ENCODE data around the gene PPP1R37. TPM values are rescaled to one million over a fixed set of nuclear protein-coding genes. Genes with fewer than 3 reads are reported as not detected.

Gene PPP1R37
- total RNA-seq, 1 donor from 2014 or later, result 19.2 TPM

DNA sequence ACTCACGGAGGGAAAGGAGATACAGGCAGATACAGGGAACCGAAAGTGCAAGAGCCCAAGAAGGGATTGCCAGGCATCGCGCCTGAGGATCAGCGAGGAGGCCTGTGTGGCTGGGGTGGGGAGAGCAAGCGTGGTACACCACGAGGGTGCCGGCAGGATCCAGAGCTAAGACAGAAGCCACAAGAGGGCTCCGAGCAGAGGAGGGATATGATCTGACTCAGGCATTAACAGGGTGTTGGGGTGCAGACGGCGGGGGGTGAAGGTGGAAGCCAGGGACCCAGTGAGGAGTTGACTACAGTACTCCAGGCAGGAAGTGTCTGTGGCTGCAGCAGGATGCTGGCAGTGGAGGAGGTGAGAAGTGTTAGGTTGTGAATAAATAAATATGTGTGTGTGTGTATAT, 5.4 kb upstream of the PPP1R37 start:
- TF ChIP-seq, protein P1, sequence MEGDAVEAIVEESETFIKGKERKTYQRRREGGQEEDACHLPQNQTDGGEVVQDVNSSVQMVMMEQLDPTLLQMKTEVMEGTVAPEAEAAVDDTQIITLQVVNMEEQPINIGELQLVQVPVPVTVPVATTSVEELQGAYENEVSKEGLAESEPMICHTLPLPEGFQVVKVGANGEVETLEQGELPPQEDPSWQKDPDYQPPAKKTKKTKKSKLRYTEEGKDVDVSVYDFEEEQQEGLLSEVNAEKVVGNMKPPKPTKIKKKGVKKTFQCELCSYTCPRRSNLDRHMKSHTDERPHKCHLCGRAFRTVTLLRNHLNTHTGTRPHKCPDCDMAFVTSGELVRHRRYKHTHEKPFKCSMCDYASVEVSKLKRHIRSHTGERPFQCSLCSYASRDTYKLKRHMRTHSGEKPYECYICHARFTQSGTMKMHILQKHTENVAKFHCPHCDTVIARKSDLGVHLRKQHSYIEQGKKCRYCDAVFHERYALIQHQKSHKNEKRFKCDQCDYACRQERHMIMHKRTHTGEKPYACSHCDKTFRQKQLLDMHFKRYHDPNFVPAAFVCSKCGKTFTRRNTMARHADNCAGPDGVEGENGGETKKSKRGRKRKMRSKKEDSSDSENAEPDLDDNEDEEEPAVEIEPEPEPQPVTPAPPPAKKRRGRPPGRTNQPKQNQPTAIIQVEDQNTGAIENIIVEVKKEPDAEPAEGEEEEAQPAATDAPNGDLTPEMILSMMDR (IDR thresholded peaks at IDR 0.05; ENCODE audit: insufficient read depth, low read length, severe bottlenecking), result no peak
- Histone ChIP-seq H3K4me3 (ENCODE audit: low read depth, low read length) (no peak overlapping the region), H3K36me3 (ENCODE audit: control insufficient read depth, insufficient read depth, low read length) (peaks cover 14% of the 10 kb centered on the region), H3K27me3 (ENCODE audit: control insufficient read depth, insufficient read depth, low read length) (no peaks in the 10 kb centered on the region)
- DNase-seq (ENCODE audit: low read depth), result no peak
- no peak for FAIRE-seq

DNA sequence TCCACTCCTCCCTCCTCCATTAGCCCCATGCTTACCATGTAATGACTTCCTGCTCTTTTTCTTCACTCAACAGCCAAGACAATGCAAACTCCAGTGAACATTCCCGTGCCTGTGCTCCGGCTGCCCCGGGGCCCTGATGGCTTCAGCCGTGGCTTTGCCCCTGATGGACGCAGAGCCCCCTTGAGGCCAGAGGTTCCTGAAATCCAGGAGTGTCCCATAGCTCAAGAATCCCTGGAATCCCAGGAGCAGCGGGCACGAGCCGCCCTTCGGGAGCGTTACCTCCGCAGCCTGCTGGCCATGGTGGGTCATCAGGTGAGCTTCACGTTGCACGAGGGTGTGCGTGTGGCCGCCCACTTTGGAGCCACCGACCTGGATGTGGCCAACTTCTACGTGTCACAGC, 2.9 kb upstream of the PPP1R37 start:
- H3K27me3 ChIP-seq (ENCODE audit: control insufficient read depth, insufficient read depth, low read length), result no peaks in the 10 kb centered on the region
- TF ChIP-seq, protein P1 (IDR thresholded peaks at IDR 0.05; ENCODE audit: insufficient read depth, low read length, severe bottlenecking), result no peak
- H3K4me3 ChIP-seq (ENCODE audit: low read depth, low read length), result no peak overlapping the region
- H3K36me3 ChIP-seq (ENCODE audit: control insufficient read depth, insufficient read depth, low read length), result peaks cover 13% of the 10 kb centered on the region
- FAIRE-seq (no peak), DNase-seq (ENCODE audit: low read depth) (no peak)

DNA sequence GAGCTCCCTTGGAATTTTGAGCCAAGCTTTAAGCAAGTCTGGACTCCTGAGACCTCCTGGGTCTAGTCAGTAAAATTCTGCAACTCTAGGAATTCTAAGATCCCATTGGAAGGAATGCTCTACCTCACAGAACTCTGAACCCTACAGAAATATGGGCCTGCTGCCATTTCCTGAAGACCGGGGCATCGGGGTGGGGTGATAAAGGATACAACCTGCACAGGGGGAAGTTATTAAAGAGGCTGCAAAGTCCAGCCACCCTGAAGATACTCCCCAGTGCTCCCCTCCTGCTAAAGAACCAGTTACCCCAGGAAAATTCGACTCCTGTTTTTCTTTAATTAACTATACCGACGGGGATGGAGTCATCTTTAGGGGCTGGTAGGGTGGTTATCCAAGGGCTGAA, 2.4 kb upstream of the PPP1R37 start:
- FAIRE-seq (no peak), DNase-seq (ENCODE audit: low read depth) (no peak)
- H3K4me3 ChIP-seq (ENCODE audit: low read depth, low read length), result peak overlapping the region; percentile 92
- H3K36me3 ChIP-seq (ENCODE audit: control insufficient read depth, insufficient read depth, low read length), result peaks cover 13% of the 10 kb centered on the region
- TF ChIP-seq, protein P1 (IDR thresholded peaks at IDR 0.05; ENCODE audit: insufficient read depth, low read length, severe bottlenecking), result no peak
- H3K27me3 ChIP-seq (ENCODE audit: control insufficient read depth, insufficient read depth, low read length), result no peaks in the 10 kb centered on the region

DNA sequence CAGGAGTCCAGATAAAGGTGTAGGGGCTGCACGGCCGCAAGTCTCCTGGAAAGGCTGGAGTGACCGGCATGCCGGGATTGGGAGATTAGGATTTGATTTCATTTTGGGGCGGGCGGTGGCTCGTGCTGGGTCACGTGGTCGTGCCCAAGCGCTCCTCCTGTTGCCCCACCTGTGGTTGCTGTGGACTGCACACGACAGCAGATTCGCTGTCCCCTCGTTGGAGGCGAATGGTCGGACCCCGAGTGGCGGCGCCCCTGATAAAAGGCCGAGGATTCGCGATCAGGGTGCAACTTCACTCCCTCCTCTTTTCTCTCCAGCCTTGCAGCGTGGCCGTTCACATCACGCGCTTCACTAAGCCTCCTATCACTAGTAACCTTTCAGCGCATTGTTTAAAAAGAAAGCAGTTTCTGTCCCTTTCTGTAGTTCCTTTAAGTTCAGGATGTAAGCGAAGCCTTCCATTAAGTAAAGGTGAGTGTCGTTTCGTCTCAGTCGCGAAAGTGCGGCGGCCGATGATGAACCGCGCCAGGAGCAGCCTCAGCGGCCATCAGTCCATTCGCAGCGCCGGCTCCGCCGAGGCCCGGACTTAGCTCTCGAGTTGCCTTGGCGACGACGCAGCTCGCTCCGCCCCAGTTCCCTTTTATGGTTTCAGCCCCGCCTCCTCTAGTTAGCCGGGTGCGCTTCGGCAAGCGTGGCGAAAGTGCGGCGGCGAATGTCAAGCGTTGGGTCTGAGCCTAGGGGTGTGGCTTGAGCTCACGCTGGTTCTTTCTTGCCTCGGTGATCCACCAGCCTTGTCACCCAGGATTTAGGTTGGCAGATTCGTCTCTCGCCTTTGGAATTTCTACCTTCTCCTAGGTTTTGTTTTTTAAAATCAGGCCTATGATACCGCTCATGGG, 1.7 kb upstream of the PPP1R37 start:
- Histone ChIP-seq H3K36me3 (ENCODE audit: control insufficient read depth, insufficient read depth, low read length) (peaks cover 13% of the 10 kb centered on the region), H3K27me3 (ENCODE audit: control insufficient read depth, insufficient read depth, low read length) (no peaks in the 10 kb centered on the region), H3K4me3 (ENCODE audit: low read depth, low read length) (peak overlapping the region; percentile 92)
- FAIRE-seq (peak; percentile 91), DNase-seq (ENCODE audit: low read depth) (peak; percentile 95)
- TF ChIP-seq, protein P1 (IDR thresholded peaks at IDR 0.05; ENCODE audit: insufficient read depth, low read length, severe bottlenecking), result no peak

DNA sequence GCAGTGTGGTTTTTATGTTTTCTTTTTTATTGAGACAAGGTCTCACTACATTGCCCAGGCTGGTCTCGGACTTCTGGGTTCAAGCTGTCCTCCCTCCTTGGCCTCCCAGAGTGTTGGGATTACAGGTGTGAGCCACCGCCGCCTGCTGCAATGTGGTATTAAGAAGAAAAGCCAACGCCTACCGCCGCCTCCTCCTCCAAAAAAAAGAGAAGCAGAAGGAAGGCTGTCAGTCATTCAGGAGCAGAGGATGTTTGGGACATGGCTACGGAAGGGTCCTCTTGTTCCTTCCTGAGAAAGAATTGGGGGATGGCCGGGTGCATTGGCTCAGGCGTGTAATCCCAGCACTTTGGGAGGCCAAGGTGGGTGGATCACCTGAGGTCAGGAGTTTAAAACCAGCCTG, 1.2 kb downstream of the PPP1R37 start:
- Histone ChIP-seq H3K27me3 (ENCODE audit: control insufficient read depth, insufficient read depth, low read length) (no peaks in the 10 kb centered on the region), H3K36me3 (ENCODE audit: control insufficient read depth, insufficient read depth, low read length) (peaks cover 7% of the 10 kb centered on the region), H3K4me3 (ENCODE audit: low read depth, low read length) (peak overlapping the region; percentile 92)
- TF ChIP-seq, protein P1 (IDR thresholded peaks at IDR 0.05; ENCODE audit: insufficient read depth, low read length, severe bottlenecking), result no peak
- no peak for FAIRE-seq
- no peak for DNase-seq (ENCODE audit: low read depth)
